Prostate gland (tissue), 2 donors: ENCODE data around the gene SEC24D. TPM values are rescaled to one million over a fixed set of nuclear protein-coding genes. Genes with fewer than 3 reads are reported as not detected.

Experiments
- DNase-seq: peaks from one replicate; pipeline ENCODE4 v3.0.0-alpha.2; 2019; ENCODE audit warnings: low spot score
- H3K27ac ChIP-seq, 2 donors: fragments of 200-600 bp; sonication (generic); 2 replicates each; pipeline ENCODE4 v1.5.1; 2017 to 2019
- H3K27me3 ChIP-seq: fragments of 200-600 bp; sonication (generic); replicated peaks from 2 replicates; pipeline ENCODE4 v1.5.1; 2019; ENCODE audit not compliant: insufficient read depth
- H3K36me3 ChIP-seq, 2 donors: fragments of 200-600 bp; sonication (generic); 1 replicate in 1 of 2; 2 replicates in 1 of 2; pipeline versions ENCODE4 v1.5.1 to v1.8.1; 2017 to 2019
- H3K4me1 ChIP-seq: fragments of 200-600 bp; sonication (generic); replicated peaks from 2 replicates; pipeline ENCODE4 v1.5.1; 2019
- H3K4me3 ChIP-seq, 2 donors: fragments of 200-600 bp; sonication (generic); 2 replicates each; pipeline ENCODE4 v1.5.1; 2017 to 2019
- H3K9me3 ChIP-seq: fragments of 200-600 bp; sonication (generic); 2 replicates; pipeline ENCODE4 v1.5.1; 2017
- POLR2A ChIP-seq: fragments of 450-650 bp; IDR thresholded peaks from one replicate; pipeline ENCODE4 v1.6.1; 2016; ENCODE audit warnings: antibody characterized with exemption, mild to moderate bottlenecking
- POLR2AphosphoS5 ChIP-seq: sonication (generic); formaldehyde crosslinking; IDR thresholded peaks from one replicate; pipeline ENCODE4 v1.6.1; 2017; ENCODE audit warnings: antibody characterized with exemption
- WGBS: methylation state at CpG from one replicate; pipeline ENCODE4 v1.1.5; 2018; 5-methylcytosine and 5-hydroxymethylcytosine counted together
- intact Hi-C: fragments of 100-400 bp; cut with DNase I; formaldehyde crosslinking; loops from one replicate; pipeline ENCODE4 v1.14.2; 2022
- total RNA-seq, 2 donors: library from RNA; depleted of rRNA; stranded (reverse); fragments of >200 nt; gene quantifications; one replicate each; pipeline ENCODE4 v1.1.0, GENCODE V29; 2016
- TF ChIP-seq, protein P1 (sequence below), 4 experiments: fragments of 200-600 bp in 2 of 4; fragments of 450-650 bp in 2 of 4; sonication (generic) in 2 of 4; IDR thresholded peaks; 1 replicate in 3 of 4; 2 replicates in 1 of 4; pipeline ENCODE4 v1.5.1; 2016 to 2019; ENCODE audit warnings: antibody characterized with exemption in 4 of 4, mild to moderate bottlenecking in 2 of 4, moderate library complexity in 2 of 4

SEC24D gene
- total RNA-seq, 2 donors from 2014 or later, result 31.5 to 34.9 TPM

DNA sequence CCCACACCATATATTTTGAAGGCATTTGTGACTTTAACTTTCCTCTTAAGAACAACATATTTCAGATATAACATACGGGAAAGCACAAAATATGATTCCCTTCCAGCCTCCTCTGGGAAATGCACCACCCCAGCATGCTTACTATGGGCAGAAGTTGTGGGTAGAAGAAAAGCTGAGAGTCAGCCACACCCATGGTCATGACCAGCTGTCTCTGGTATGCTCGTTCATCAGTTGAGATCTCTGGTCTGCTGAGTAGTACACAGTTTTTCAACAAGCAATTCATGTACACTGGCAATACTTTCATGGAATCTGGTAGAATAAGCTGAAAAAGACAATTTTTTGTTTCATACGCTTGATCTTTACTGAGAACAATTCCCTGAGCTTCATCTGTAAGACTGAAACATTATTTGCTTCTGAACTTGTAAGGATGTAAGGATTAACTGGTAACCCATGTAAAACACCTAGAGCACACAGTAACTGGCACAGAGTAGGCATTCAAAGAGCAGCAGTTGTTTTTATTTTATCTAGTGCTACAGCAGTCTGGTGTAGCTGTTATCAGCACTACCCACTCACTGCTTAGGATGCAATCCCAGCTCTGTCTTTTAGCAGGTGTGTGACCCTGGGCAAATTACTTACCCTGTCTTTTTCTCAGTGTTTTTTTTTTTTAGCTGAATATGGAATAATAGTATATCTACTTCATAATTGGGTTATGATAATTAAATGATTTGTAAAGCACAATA is 103.2 kb downstream of the SEC24D start:
- H3K4me3 ChIP-seq, result no peak overlapping the region
- WGBS, result 77% methylated on average over 3 of the region's 3 CpGs
- no peak overlapping the region for H3K27ac ChIP-seq
- TF ChIP-seq, protein P1, sequence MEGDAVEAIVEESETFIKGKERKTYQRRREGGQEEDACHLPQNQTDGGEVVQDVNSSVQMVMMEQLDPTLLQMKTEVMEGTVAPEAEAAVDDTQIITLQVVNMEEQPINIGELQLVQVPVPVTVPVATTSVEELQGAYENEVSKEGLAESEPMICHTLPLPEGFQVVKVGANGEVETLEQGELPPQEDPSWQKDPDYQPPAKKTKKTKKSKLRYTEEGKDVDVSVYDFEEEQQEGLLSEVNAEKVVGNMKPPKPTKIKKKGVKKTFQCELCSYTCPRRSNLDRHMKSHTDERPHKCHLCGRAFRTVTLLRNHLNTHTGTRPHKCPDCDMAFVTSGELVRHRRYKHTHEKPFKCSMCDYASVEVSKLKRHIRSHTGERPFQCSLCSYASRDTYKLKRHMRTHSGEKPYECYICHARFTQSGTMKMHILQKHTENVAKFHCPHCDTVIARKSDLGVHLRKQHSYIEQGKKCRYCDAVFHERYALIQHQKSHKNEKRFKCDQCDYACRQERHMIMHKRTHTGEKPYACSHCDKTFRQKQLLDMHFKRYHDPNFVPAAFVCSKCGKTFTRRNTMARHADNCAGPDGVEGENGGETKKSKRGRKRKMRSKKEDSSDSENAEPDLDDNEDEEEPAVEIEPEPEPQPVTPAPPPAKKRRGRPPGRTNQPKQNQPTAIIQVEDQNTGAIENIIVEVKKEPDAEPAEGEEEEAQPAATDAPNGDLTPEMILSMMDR (IDR thresholded peaks at IDR 0.05), result no peak
- TF ChIP-seq POLR2A (no peak), POLR2AphosphoS5 (no peak)
- intact Hi-C loops, result no loop called here
- H3K4me1 ChIP-seq, result no peaks in the 10 kb centered on the region
- no peak for DNase-seq
- no peaks in the 10 kb centered on the region for H3K36me3 ChIP-seq
- no peaks in the 10 kb centered on the region for H3K27me3 ChIP-seq
- no peaks in the 10 kb centered on the region for H3K9me3 ChIP-seq

GRCh38 chr4:118730683-118731082 is 105.2 kb downstream of the SEC24D start:
- H3K36me3 ChIP-seq, result no peaks in the 10 kb centered on the region
- no peaks in the 10 kb centered on the region for H3K27me3 ChIP-seq
- TF ChIP-seq, protein P1 (IDR thresholded peaks at IDR 0.05), result no peak
- TF ChIP-seq POLR2A (no peak), POLR2AphosphoS5 (no peak)
- H3K27ac ChIP-seq, result no peak overlapping the region
- no peak for DNase-seq
- H3K9me3 ChIP-seq, result no peaks in the 10 kb centered on the region
- H3K4me3 ChIP-seq, result no peak overlapping the region
- no peaks in the 10 kb centered on the region for H3K4me1 ChIP-seq
- intact Hi-C loops, result no loop called here

DNA sequence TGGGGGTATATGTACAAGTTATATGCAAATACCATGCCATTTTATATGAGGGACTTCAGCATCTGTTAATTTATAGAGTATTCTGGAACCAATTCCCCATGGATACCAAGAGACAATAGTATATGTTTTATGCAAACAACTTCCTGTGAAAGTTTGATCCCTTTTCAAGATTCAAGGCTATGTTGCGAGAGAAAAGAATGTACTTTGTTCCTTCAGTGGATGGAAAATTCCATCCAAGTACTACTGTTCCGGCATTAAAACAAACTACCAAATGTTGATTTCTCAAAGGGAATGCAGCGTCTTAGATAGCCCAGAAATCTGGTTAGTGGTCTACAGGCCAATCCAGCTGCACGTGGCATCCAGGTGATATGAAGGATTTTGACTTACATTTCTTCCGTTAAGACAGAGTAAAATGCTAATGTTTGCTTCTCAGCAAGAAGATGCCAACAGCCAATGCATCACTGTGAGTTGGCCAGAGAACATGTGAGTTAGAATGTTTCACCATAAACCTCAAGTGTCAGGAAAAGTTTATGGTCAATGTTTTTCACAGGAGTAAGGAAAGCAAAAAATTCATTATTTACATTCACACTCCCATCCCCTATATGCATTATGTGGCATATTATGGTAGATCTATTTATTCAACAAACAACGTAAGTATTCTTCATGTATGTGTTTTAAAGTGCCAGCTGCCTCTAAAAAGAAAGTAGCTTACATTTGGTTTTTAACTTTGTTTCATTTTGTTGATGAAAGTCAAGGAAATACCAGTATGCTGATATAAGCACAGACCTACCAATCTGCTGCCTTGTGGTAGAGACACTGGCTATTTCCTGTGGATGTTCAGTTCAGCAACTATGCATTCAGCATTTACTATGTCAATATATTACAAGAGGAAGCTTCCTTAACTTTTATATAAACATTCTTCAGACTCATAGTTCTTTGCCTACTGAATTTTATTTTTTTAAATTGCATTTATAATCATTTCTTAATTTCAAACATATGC is 106.3 kb downstream of the SEC24D start:
- no peak overlapping the region for H3K4me3 ChIP-seq
- H3K27me3 ChIP-seq, result no peaks in the 10 kb centered on the region
- intact Hi-C loops, result no loop called here
- no peak overlapping the region for H3K27ac ChIP-seq
- no peaks in the 10 kb centered on the region for H3K36me3 ChIP-seq
- no peaks in the 10 kb centered on the region for H3K4me1 ChIP-seq
- no peak for TF ChIP-seq POLR2AphosphoS5
- no peak for TF ChIP-seq POLR2A
- TF ChIP-seq, protein P1 (IDR thresholded peaks at IDR 0.05), result no peak
- DNase-seq, result no peak
- 91% methylated on average over 6 of the region's 6 CpGs for WGBS
- no peaks in the 10 kb centered on the region for H3K9me3 ChIP-seq

- intact Hi-C loops, result no loop called here
- Histone ChIP-seq H3K9me3 (no peaks in the 10 kb centered on the region), H3K36me3 (no peaks in the 10 kb centered on the region)
These were observed 108.6 kb downstream of the SEC24D start for GRCh38 chr4:118727360-118727759.

More at GRCh38 chr4:118727360-118727759, 108.6 kb downstream of the SEC24D start:
- Histone ChIP-seq H3K27ac (no peak overlapping the region), H3K4me3 (no peak overlapping the region), H3K27me3 (no peaks in the 10 kb centered on the region), H3K4me1 (no peaks in the 10 kb centered on the region)
- 61% methylated on average over 1 of the region's 1 CpG for WGBS
- TF ChIP-seq POLR2AphosphoS5, result no peak
- no peak for TF ChIP-seq POLR2A
- TF ChIP-seq, protein P1 (IDR thresholded peaks at IDR 0.05), result no peak
- no peak for DNase-seq
